ENCODE data around the gene SCTR. TPM values are rescaled to one million over a fixed set of nuclear protein-coding genes. Genes with fewer than 3 reads are reported as not detected.
A peak's percentile ranks its signal among the peaks of the same experiment; 100 is the strongest.

Gene SCTR
- total and polyA plus RNA-seq, 2 of the 13 experiments (the other 11 are each of a cell fraction or from before 2014, with no cell fraction given), result not detected

GRCh38 chr2:119431155-119431975, 92.9 kb downstream of the SCTR start, which contains the start of gene TMEM37 (continued):
- TF ChIP-seq ZBED4 (CRISPR knock-in tag; IDR thresholded peaks at IDR 0.05; ENCODE audit: borderline replicate concordance) (peak; percentile 35; the same call in 1 of the 2 replicates), ZNF670 (CRISPR knock-in tag; IDR thresholded peaks at IDR 0.05; ENCODE audit: borderline replicate concordance) (no peak; the same call in 1 of the 2 replicates), SMARCE1 (IDR thresholded peaks at IDR 0.05; ENCODE audit: borderline replicate concordance) (no peak), MED8 (CRISPR knock-in tag; IDR thresholded peaks at IDR 0.05; ENCODE audit: insufficient replicate concordance) (peak; percentile 65), PREB (CRISPR knock-in tag; IDR thresholded peaks at IDR 0.05) (no peak), PAXIP1 (CRISPR knock-in tag; conservative IDR thresholded peaks at IDR 0.05) (peak; percentile 85), ZNF710 (CRISPR knock-in tag; IDR thresholded peaks at IDR 0.05; ENCODE audit: borderline replicate concordance) (no peak), BCL6 (CRISPR knock-in tag; IDR thresholded peaks at IDR 0.05) (peak; percentile 97), NFATC3 (CRISPR knock-in tag; IDR thresholded peaks at IDR 0.05) (no peak), ZNF333 (CRISPR knock-in tag; IDR thresholded peaks at IDR 0.05; ENCODE audit: borderline replicate concordance) (peak; percentile 96; the same call in 1 of the 2 replicates), ZNF160 (CRISPR knock-in tag; IDR thresholded peaks at IDR 0.05) (peak; percentile 72), HDAC6 (IDR thresholded peaks at IDR 0.05; ENCODE audit: low read depth, low read length) (no peak), MXD4 (CRISPR knock-in tag; IDR thresholded peaks at IDR 0.05) (no peak; the same call in 1 of the 2 replicates), HNRNPLL (IDR thresholded peaks at IDR 0.05; ENCODE audit: low read depth, low read length, poor library complexity, severe bottlenecking) (peak; percentile 65), ZNF850 (CRISPR knock-in tag; conservative IDR thresholded peaks at IDR 0.05) (peak; percentile 73; the same call in 1 of the 2 replicates)
